ENCODE results near the gene CFAP299. TPM values are rescaled to one million over a fixed set of nuclear protein-coding genes. Genes with fewer than 3 reads are reported as not detected.

CFAP299 gene
- total RNA-seq, 1 donor from 2014 or later, result not detected

DNA sequence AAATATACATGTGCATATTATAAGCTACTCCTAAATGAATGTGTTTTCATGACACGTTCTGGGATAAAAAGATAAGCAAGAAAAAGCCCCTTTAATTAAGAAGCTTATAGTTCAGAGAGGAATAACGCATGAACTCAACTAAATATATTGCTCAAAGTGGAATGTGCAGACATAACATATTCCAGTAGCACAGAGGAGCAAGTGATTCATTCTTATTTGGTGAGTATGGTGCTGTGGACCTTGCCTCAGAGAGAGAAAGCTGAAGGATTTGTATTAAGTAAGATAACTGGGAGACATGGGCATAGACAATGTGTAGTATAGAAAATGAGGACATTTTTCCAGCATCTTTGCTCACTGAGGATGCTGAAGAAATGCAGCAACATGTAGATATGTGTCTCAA lies 76.8 kb downstream of the CFAP299 start:
- Histone ChIP-seq H3K9ac (ENCODE audit: low read length) (no peak overlapping the region), H3K4me1 (ENCODE audit: insufficient read depth, low read length) (no peaks in the 10 kb centered on the region), H3K79me2 (ENCODE audit: insufficient read depth, low read length) (no peaks in the 10 kb centered on the region), H3K36me3 (ENCODE audit: insufficient read depth, low read length) (no peaks in the 10 kb centered on the region), H3K9me3 (ENCODE audit: insufficient read depth, low read depth, low read length) (no peaks in the 10 kb centered on the region), H3K4me2 (ENCODE audit: low read length) (no peak overlapping the region), H3K27me3 (ENCODE audit: insufficient read depth, low read length) (no peaks in the 10 kb centered on the region), H3K27ac (ENCODE audit: low read depth, low read length) (no peak overlapping the region), H3K4me3 (ENCODE audit: insufficient read depth, low read depth, low read length) (no peak overlapping the region), H2AFZ (ENCODE audit: low read depth, low read length) (no peak overlapping the region), H4K20me1 (ENCODE audit: insufficient read depth, low read length) (no peaks in the 10 kb centered on the region)
- DNase-seq (ENCODE audit: low read depth) (no peak), FAIRE-seq (no peak)
- Mint-ChIP-seq H3K36me3 (ENCODE audit: low read depth, unreplicated experiment) (no peaks in the 10 kb centered on the region), H3K4me1 (ENCODE audit: low read depth, unreplicated experiment) (no peaks in the 10 kb centered on the region), H3K27me3 (ENCODE audit: low read depth, unreplicated experiment) (no peaks in the 10 kb centered on the region), H3K4me3 (ENCODE audit: unreplicated experiment) (no peak overlapping the region), H3K27ac (ENCODE audit: unreplicated experiment) (no peak overlapping the region), H3K9me3 (ENCODE audit: unreplicated experiment) (no peaks in the 10 kb centered on the region)
- no peak for TF ChIP-seq EZH2 (IDR thresholded peaks at IDR 0.05; ENCODE audit: insufficient read depth, low read length)
- TF ChIP-seq, protein P1, sequence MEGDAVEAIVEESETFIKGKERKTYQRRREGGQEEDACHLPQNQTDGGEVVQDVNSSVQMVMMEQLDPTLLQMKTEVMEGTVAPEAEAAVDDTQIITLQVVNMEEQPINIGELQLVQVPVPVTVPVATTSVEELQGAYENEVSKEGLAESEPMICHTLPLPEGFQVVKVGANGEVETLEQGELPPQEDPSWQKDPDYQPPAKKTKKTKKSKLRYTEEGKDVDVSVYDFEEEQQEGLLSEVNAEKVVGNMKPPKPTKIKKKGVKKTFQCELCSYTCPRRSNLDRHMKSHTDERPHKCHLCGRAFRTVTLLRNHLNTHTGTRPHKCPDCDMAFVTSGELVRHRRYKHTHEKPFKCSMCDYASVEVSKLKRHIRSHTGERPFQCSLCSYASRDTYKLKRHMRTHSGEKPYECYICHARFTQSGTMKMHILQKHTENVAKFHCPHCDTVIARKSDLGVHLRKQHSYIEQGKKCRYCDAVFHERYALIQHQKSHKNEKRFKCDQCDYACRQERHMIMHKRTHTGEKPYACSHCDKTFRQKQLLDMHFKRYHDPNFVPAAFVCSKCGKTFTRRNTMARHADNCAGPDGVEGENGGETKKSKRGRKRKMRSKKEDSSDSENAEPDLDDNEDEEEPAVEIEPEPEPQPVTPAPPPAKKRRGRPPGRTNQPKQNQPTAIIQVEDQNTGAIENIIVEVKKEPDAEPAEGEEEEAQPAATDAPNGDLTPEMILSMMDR (IDR thresholded peaks at IDR 0.05; ENCODE audit: insufficient read depth, low read depth, low read length), result no peak

- no peaks in the 10 kb centered on the region for H3K4me1 Mint-ChIP-seq (ENCODE audit: low read depth, unreplicated experiment)
- no peaks in the 10 kb centered on the region for H3K79me2 ChIP-seq (ENCODE audit: insufficient read depth, low read length)
- H3K9me3 Mint-ChIP-seq (ENCODE audit: unreplicated experiment), result no peaks in the 10 kb centered on the region
- FAIRE-seq, result no peak
- no peaks in the 10 kb centered on the region for H3K36me3 ChIP-seq (ENCODE audit: insufficient read depth, low read length)
- no peak overlapping the region for H3K27ac ChIP-seq (ENCODE audit: low read depth, low read length)
- DNase-seq (ENCODE audit: low read depth), result no peak
- H4K20me1 ChIP-seq (ENCODE audit: insufficient read depth, low read length), result no peaks in the 10 kb centered on the region
- TF ChIP-seq EZH2 (IDR thresholded peaks at IDR 0.05; ENCODE audit: insufficient read depth, low read length), result no peak
- TF ChIP-seq, protein P1 (IDR thresholded peaks at IDR 0.05; ENCODE audit: insufficient read depth, low read depth, low read length), result no peak
- H3K36me3 Mint-ChIP-seq (ENCODE audit: low read depth, unreplicated experiment), result no peaks in the 10 kb centered on the region
- no peak overlapping the region for H3K4me3 ChIP-seq (ENCODE audit: insufficient read depth, low read depth, low read length)
- H3K4me3 Mint-ChIP-seq (ENCODE audit: unreplicated experiment), result no peak overlapping the region
- no peaks in the 10 kb centered on the region for H3K27me3 ChIP-seq (ENCODE audit: insufficient read depth, low read length)
- no peak overlapping the region for H3K9ac ChIP-seq (ENCODE audit: low read length)
- no peak overlapping the region for H2AFZ ChIP-seq (ENCODE audit: low read depth, low read length)
- H3K27ac Mint-ChIP-seq (ENCODE audit: unreplicated experiment), result no peak overlapping the region
- H3K4me2 ChIP-seq (ENCODE audit: low read length), result no peak overlapping the region
- H3K27me3 Mint-ChIP-seq (ENCODE audit: low read depth, unreplicated experiment), result no peaks in the 10 kb centered on the region
- no peaks in the 10 kb centered on the region for H3K9me3 ChIP-seq (ENCODE audit: insufficient read depth, low read depth, low read length)
- H3K4me1 ChIP-seq (ENCODE audit: insufficient read depth, low read length), result no peaks in the 10 kb centered on the region
Observed at GRCh38 chr4:80413086-80413485, 77.6 kb downstream of the CFAP299 start.

DNA sequence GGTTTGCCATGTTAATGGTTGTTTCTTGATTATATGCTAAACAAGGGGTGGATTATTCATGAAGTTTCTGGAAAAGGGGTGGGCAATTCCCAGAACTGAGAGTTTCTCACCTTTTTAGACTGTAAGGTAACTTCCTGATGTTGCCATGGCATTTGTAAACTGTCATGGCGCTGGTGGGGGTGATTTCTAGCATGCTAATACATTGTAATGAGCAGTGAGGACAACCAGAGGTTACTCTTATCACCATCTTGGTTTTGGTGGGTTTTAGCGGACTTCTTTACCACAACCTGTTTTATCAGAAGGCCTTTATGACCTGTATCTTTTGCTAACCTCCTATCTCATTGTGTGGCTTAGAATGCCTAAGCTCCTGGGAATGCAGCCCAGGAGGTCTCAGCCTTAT lies 81.5 kb downstream of the CFAP299 start:
- H4K20me1 ChIP-seq (ENCODE audit: insufficient read depth, low read length), result no peaks in the 10 kb centered on the region

More for the DNA sequence above, 81.5 kb downstream of the CFAP299 start:
- Histone ChIP-seq H3K27me3 (ENCODE audit: insufficient read depth, low read length) (no peaks in the 10 kb centered on the region), H3K4me3 (ENCODE audit: insufficient read depth, low read depth, low read length) (no peak overlapping the region), H2AFZ (ENCODE audit: low read depth, low read length) (no peak overlapping the region), H3K4me1 (ENCODE audit: insufficient read depth, low read length) (no peaks in the 10 kb centered on the region), H3K9ac (ENCODE audit: low read length) (no peak overlapping the region), H3K4me2 (ENCODE audit: low read length) (no peak overlapping the region), H3K36me3 (ENCODE audit: insufficient read depth, low read length) (no peaks in the 10 kb centered on the region), H3K9me3 (ENCODE audit: insufficient read depth, low read depth, low read length) (no peaks in the 10 kb centered on the region), H3K27ac (ENCODE audit: low read depth, low read length) (no peak overlapping the region), H3K79me2 (ENCODE audit: insufficient read depth, low read length) (no peaks in the 10 kb centered on the region)
- Mint-ChIP-seq H3K4me3 (ENCODE audit: unreplicated experiment) (no peak overlapping the region), H3K27me3 (ENCODE audit: low read depth, unreplicated experiment) (no peaks in the 10 kb centered on the region), H3K27ac (ENCODE audit: unreplicated experiment) (no peak overlapping the region), H3K4me1 (ENCODE audit: low read depth, unreplicated experiment) (no peaks in the 10 kb centered on the region), H3K9me3 (ENCODE audit: unreplicated experiment) (peaks cover 2% of the 10 kb centered on the region), H3K36me3 (ENCODE audit: low read depth, unreplicated experiment) (no peaks in the 10 kb centered on the region)
- no peak for TF ChIP-seq EZH2 (IDR thresholded peaks at IDR 0.05; ENCODE audit: insufficient read depth, low read length)
- TF ChIP-seq, protein P1 (IDR thresholded peaks at IDR 0.05; ENCODE audit: insufficient read depth, low read depth, low read length), result no peak
- FAIRE-seq (no peak), DNase-seq (ENCODE audit: low read depth) (no peak)
